Right lobe of liver (tissue), 6 donors: ENCODE measurements around the gene NANOS3. TPM values are rescaled to one million over a fixed set of nuclear protein-coding genes. Genes with fewer than 3 reads are reported as not detected.

Source experiments
- ATAC-seq, 4 donors: fragments of 200-7000 bp; cut with Tn5 transposase; one replicate each; pipeline ENCODE4 v1.9.1; 2020; ENCODE audit warnings: mild to moderate bottlenecking in 4 of 4, moderate library complexity in 4 of 4
- DNase-seq, 3 donors: peaks; one replicate each; pipeline ENCODE4 v3.0.0-alpha.2; 2020
- H3K27ac ChIP-seq, 3 donors: fragments of 200-600 bp; one replicate each; pipeline ENCODE4 v1.8.0; 2022
- H3K27me3 ChIP-seq, 2 donors: fragments of 200-600 bp; one replicate each; pipeline ENCODE4 v1.8.0; 2022
- H3K36me3 ChIP-seq, 4 donors: fragments of 200-600 bp; sonication (generic) in 1 of 4; one replicate each; pipeline versions ENCODE4 v1.5.1 to v1.8.0; 2017 to 2022; ENCODE audit warnings: control low read depth in 1 of 4
- H3K4me1 ChIP-seq, 4 donors: fragments of 200-600 bp; sonication (generic) in 1 of 4; one replicate each; pipeline versions ENCODE4 v1.5.1 to v1.8.0; 2017 to 2022; ENCODE audit warnings: control low read depth in 1 of 4
- H3K4me3 ChIP-seq, 3 donors: fragments of 200-600 bp; one replicate each; pipeline ENCODE4 v1.8.0; 2022
- H3K9me3 ChIP-seq, 4 donors: fragments of 200-600 bp; sonication (generic) in 1 of 4; one replicate each; pipeline versions ENCODE4 v1.5.1 to v1.8.0; 2017 to 2022; ENCODE audit warnings: control low read depth in 1 of 4
- POLR2A ChIP-seq: fragments of 450-650 bp; IDR thresholded peaks from one replicate; pipeline ENCODE4 v1.6.1; 2017; ENCODE audit warnings: antibody characterized with exemption, mild to moderate bottlenecking
- WGBS: methylation state at CpG from one replicate; pipeline ENCODE4 v1.1.6; 2018; ENCODE audit warnings: low coverage, low lambda C conversion rate; ENCODE audit not compliant: insufficient coverage; ENCODE audit errors: missing lambda C conversion rate; 5-methylcytosine and 5-hydroxymethylcytosine counted together
- intact Hi-C, 2 donors: fragments of 100-400 bp; cut with DNase I; formaldehyde crosslinking; loops; one replicate each; pipeline versions ENCODE4 v1.11.2 to v1.14.1; 2022
- total RNA-seq, 6 experiments: library from RNA; depleted of rRNA in 2 of 6; stranded (reverse); fragments of >200 nt in 2 of 6; fragmentation: NEBNext Ultra II Directional in 3 of 6; extraction: Animal tissue kit (Norgen Biotek cat#: 25700) in 3 of 6; gene quantifications; one replicate each; pipeline versions ENCODE4 v1.1.0 to v1.2.4, GENCODE V29; 2016 to 2023
- TF ChIP-seq, protein P1 (sequence below), 4 donors: fragments of 200-600 bp in 3 of 4; fragments of 450-650 bp in 1 of 4; IDR thresholded peaks; one replicate each; pipeline versions ENCODE4 v1.5.1 to v1.8.0; 2016 to 2022; ENCODE audit warnings: antibody characterized with exemption in 4 of 4, mild to moderate bottlenecking in 2 of 4
- donor health status: DM: no; HTN: yes; CAD: no.
- donor health status: DM: no; HTN: no; CAD: no.
- donor health status: DM: no; HTN: no; CAD: no.
- donor health status: DM: no; HTN: yes; CAD: no.
- donor health status: DM: no; HTN: yes; CAD: no.

NANOS3 gene
- total RNA-seq, 6 experiments from 2014 or later: not detected

DNA sequence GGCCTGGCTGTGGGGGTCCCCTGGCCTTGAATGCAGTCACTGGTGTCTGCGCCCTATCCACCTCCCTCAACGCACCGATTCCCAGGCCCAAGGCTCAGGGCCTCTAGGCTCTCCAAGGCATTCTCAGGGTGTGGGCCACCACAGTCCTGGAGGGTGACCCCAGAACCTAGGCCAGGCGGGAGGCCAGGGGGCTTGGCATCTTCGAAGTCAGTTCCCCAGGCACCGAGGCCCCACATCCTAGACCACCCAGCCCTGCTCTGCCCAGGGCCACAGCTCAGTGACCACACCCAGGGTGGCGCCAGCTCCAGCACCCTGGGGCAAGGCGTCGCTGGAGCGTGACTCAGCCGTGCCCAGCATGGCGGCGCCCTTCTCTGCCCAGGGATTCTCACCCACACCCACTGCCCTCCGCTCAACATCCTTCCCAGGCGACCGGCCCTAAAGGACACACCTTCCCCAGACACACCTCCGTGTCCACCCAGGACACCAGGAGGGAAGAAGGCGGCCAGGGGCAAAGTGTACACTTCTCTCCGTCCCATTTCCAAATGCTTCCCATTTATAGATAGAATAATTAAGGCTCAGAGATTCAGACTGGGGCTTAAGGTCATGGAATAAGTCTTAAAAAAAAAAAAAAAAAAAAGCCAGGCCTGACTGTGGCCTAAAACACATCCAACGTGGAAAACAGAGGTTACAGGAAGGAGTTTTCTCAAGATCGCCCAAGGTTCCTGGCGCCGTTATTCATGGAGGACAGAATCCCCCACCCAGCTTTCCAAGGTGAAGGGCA is 36.4 kb upstream of the NANOS3 start:
- intact Hi-C loops: no loop called here
- Histone ChIP-seq H3K4me1 (peaks cover 0 to 10% (median 0%) of the 10 kb centered on the region in 4 donors), H3K27ac (peak overlapping the region; percentile 85 to 98 (median 92)), H3K4me3 (peak overlapping the region; percentile 66 to 85 (median 75)), H3K9me3 (no peaks in the 10 kb centered on the region), H3K36me3 (no peaks in the 10 kb centered on the region), H3K27me3 (no peaks in the 10 kb centered on the region)
- ATAC-seq: peak in 2 of 4 donors; percentile 2 to 7
- TF ChIP-seq, protein P1, sequence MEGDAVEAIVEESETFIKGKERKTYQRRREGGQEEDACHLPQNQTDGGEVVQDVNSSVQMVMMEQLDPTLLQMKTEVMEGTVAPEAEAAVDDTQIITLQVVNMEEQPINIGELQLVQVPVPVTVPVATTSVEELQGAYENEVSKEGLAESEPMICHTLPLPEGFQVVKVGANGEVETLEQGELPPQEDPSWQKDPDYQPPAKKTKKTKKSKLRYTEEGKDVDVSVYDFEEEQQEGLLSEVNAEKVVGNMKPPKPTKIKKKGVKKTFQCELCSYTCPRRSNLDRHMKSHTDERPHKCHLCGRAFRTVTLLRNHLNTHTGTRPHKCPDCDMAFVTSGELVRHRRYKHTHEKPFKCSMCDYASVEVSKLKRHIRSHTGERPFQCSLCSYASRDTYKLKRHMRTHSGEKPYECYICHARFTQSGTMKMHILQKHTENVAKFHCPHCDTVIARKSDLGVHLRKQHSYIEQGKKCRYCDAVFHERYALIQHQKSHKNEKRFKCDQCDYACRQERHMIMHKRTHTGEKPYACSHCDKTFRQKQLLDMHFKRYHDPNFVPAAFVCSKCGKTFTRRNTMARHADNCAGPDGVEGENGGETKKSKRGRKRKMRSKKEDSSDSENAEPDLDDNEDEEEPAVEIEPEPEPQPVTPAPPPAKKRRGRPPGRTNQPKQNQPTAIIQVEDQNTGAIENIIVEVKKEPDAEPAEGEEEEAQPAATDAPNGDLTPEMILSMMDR (IDR thresholded peaks at IDR 0.05): no peak
- TF ChIP-seq POLR2A: no peak
- peak; percentile 56 to 72 (median 63) for DNase-seq
- 31% methylated on average over 8 of the region's 23 CpGs for WGBS

DNA sequence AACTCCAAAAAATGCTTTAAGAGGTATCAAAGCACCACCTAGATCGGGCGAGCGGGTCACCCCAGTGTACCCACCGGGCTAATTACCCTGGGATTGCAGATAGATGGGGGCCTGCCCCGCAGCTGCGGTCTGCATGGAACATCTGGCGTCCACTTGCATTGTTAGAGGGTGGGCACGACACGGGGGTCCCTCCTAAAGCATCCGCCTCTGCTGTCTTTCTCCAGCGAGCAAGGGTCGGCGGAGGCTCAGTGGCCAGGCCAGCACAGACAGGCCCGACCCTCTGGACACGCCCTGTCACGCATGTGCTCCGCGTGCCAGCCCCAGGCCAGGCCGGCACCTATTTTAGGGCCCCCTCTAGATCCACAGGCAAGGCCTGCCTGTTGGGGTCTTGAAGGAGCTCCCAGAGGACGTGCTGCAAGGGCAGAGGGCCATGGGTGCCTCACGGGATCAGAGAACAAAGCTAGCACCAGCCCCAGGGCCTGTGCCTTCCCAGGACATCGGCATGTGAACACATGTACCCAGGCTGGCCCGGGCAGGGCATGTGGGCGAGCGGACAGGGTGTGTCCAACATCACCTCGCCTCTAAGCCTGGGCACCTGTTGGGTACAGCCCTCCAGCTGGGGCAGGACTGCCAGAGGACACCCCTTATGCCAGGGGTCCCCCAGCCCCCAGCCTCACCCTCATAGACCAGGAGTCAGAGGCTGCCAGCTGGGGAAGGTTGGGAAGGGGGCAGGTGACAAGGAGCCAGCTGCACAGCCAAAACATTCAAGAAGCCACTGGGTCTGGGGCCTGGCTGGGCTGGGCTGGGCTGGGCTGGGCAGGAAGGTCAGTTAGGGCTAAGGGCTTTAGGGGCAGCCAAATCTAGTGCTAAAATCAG is 35.6 kb upstream of the NANOS3 start:
- Histone ChIP-seq H3K27me3 (no peaks in the 10 kb centered on the region), H3K27ac (peak overlapping the region; percentile 85 to 98 (median 92)), H3K4me1 (peaks cover 0 to 8% (median 0%) of the 10 kb centered on the region in 4 donors), H3K4me3 (peak overlapping the region; percentile 66 to 85 (median 75)), H3K36me3 (no peaks in the 10 kb centered on the region), H3K9me3 (no peaks in the 10 kb centered on the region)
- WGBS: no CpG with 5 or more reads among the region's 26 CpGs
- ATAC-seq (peak in 1 of 4 donors; percentile 1), DNase-seq (peak in 2 of 3 donors; percentile 58 to 72)
- no peak for TF ChIP-seq POLR2A
- TF ChIP-seq, protein P1 (IDR thresholded peaks at IDR 0.05): no peak
- intact Hi-C loops: no loop called here

DNA sequence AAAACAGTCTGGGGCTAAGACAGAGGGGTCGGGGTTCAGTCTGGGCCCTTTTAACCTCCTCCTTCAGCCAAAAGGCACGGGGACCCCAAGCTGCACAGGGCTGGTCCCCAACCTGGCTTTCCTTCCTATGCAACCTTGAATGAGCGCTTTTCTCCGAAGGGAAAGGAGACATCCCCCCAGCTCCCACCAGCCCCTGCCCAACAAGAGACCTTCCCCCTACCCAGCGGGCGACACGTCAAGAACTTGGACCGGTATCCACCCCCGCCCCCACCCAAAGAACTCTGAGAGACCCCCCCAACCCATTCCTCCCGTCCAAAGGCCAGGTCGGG is 35.0 kb upstream of the NANOS3 start:
- peaks cover 0 to 8% (median 0%) of the 10 kb centered on the region in 4 donors for H3K4me1 ChIP-seq
- TF ChIP-seq, protein P1 (IDR thresholded peaks at IDR 0.05): no peak
- no peak for TF ChIP-seq POLR2A
- H3K9me3 ChIP-seq: no peaks in the 10 kb centered on the region
- 17% methylated on average over 5 of the region's 11 CpGs for WGBS
- peak in 1 of 3 donors; percentile 46 for DNase-seq
- intact Hi-C loops: no loop called here
- ATAC-seq: no peak
- no peaks in the 10 kb centered on the region for H3K27me3 ChIP-seq
- H3K27ac ChIP-seq: peak overlapping the region; percentile 85 to 98 (median 92)
- peak overlapping the region; percentile 66 to 85 (median 75) for H3K4me3 ChIP-seq
- H3K36me3 ChIP-seq: no peaks in the 10 kb centered on the region

DNA sequence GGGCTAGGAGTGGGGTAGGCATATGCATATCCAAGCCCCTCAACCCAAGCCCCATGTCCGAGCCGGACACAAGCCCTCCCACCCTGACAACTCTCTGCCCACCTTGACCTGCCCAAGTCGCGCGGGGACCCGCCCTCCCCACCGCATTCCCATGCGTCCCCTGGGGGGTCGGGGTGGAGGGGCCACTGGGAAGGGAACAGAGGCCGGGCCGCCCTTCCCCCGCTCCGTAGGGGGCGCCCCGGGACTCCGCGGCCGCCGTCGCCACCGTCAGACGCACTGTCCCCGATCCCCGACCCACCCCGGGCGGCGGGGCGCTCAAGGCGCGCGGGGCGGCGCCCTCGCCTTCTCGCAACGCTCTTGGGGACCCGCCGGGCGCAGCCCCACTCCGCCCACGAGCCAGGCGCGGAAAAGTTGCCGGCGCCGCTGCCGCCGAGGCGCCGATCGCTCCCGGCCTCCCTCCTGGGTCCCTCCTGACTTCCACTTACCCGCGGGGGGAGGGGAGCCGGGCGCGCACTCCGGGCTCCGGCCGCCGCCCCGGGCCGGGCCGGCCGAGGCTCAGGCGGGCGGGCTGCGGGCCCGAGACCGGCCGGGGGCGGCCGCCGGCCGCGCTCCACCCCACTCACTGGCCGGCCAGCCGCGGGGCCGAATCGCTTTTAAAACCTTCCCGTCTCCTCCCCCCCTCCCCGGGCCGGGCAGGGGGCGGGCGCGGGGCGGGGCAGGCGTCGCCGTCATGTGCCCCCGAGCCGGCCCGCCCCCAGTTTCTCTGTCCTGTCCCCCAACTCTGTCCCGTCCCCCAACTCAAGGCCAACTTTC is 34.4 kb upstream of the NANOS3 start:
- Histone ChIP-seq H3K4me1 (peaks cover 0 to 8% (median 0%) of the 10 kb centered on the region in 4 donors), H3K27ac (peak overlapping the region; percentile 85 to 98 (median 92)), H3K36me3 (no peaks in the 10 kb centered on the region), H3K4me3 (peak overlapping the region; percentile 66 to 85 (median 75)), H3K27me3 (no peaks in the 10 kb centered on the region), H3K9me3 (no peaks in the 10 kb centered on the region)
- WGBS: 3% methylated on average over 9 of the region's 95 CpGs
- TF ChIP-seq POLR2A: peak; percentile 90
- TF ChIP-seq, protein P1 (IDR thresholded peaks at IDR 0.05): peak in 1 of 4 donors; percentile 6
- intact Hi-C loops: no loop called here
- peak; percentile 81 to 87 (median 84) for DNase-seq
- peak; percentile 39 to 57 (median 46) for ATAC-seq
